Activated T-cell treated with anti-CD3 and anti-CD28 coated beads for 24 hours (primary cell): ENCODE measurements around the gene TMEM170A.
"Not testable (repeated sequence)": the region's sequence is repeated elsewhere in the genome, so short reads cannot be mapped to it uniquely, and the experiment has no call there.

Experiments used
- DNase-seq: peaks from one replicate; pipeline ENCODE4 v3.0.0-alpha.2; 2020; ENCODE audit warnings: low read depth

TMEM170A gene

GRCh38 chr16:75455677-75456076 lies 8.8 kb downstream of the TMEM170A start:
- DNase-seq = no peak

GRCh38 chr16:75452464-75453190 lies 11.9 kb downstream of the TMEM170A start:
- no peak for DNase-seq

- DNase-seq = no peak
Measured at GRCh38 chr16:75446416-75446815, 18.1 kb downstream of the TMEM170A start.

GRCh38 chr16:75445298-75445697 lies 19.2 kb downstream of the TMEM170A start:
- DNase-seq = no peak

- DNase-seq = no peak
Measured at GRCh38 chr16:75443298-75443697, 21.2 kb downstream of the TMEM170A start.

- no peak for DNase-seq
Measured at GRCh38 chr16:75433732-75434413, 30.6 kb downstream of the TMEM170A start.

GRCh38 chr16:75432828-75433731 lies 31.4 kb downstream of the TMEM170A start, which contains the start of gene CFDP1:
Gene CFDP1, minus strand, starts transcription at chr16:75433503. Its CDS starts 151 bp downstream, at chr16:75433352.
- DNase-seq = peak; percentile 91

- no peak for DNase-seq
Measured at GRCh38 chr16:75429621-75430403, 34.7 kb downstream of the TMEM170A start.

- not testable (repeated sequence) for DNase-seq
Measured at GRCh38 chr16:75426524-75426923, 38.0 kb downstream of the TMEM170A start.

- not testable (repeated sequence) for DNase-seq
Measured at GRCh38 chr16:75424105-75424762, 40.3 kb downstream of the TMEM170A start.

GRCh38 chr16:75423723-75424104 lies 40.8 kb downstream of the TMEM170A start:
- no peak for DNase-seq

GRCh38 chr16:75421820-75422126 lies 42.7 kb downstream of the TMEM170A start:
- DNase-seq = no peak

GRCh38 chr16:75420987-75421819 lies 43.3 kb downstream of the TMEM170A start:
- no peak for DNase-seq

GRCh38 chr16:75416904-75417565 lies 47.5 kb downstream of the TMEM170A start:
- no peak for DNase-seq

GRCh38 chr16:75415169-75415905 lies 49.2 kb downstream of the TMEM170A start:
- DNase-seq = no peak

GRCh38 chr16:75413951-75414350 lies 50.5 kb downstream of the TMEM170A start:
- DNase-seq = no peak

GRCh38 chr16:75406943-75407342 lies 57.5 kb downstream of the TMEM170A start:
- no peak for DNase-seq

- no peak for DNase-seq
Measured at GRCh38 chr16:75402821-75403475, 61.5 kb downstream of the TMEM170A start.
